Islet precursor cell (in vitro differentiated cells): ENCODE results near the gene SORCS2.

Experiments
- DNase-seq: peaks from one replicate; pipeline ENCODE4 v3.0.0-alpha.2; 2018

Gene SORCS2

DNA sequence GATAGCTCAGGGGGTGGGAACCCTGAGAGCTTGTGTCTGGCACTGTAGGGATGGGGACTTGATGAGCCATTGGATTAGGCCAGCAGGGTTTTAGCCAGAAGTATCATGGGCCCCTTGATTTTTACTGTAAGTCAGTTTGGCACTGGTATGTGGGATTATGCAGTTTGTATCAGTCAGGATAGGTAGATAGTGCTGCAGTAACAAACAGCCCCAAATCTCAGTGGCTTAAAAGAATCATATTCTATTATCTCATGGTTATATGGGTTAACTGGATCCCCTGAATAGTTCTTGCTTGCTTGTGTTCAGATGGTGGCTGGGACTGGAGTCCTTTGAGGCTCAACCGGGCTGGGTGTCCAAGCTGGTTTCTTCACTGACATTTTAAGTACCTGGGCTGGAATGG, 56.5 kb downstream of the SORCS2 start:
- no peak for DNase-seq

DNA sequence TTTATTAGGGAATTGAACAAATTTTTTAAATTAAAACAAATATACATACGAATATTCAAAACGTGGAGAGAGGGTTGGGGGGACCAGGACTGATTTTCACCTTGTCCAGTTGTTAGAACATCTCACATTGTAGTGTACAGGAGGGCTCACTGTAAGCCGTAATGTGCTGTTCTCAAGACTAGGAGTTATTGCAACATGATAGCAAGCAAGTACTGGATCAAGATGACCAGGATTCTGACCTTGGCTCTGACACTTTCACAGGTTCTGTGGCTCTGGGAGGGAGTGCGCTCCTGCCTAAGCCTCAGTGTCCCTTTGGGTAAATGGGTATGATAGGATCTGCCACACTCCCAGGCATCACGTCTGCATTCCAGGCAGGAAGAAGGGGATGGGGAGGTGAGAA, 59.0 kb downstream of the SORCS2 start:
- DNase-seq: no peak

DNA sequence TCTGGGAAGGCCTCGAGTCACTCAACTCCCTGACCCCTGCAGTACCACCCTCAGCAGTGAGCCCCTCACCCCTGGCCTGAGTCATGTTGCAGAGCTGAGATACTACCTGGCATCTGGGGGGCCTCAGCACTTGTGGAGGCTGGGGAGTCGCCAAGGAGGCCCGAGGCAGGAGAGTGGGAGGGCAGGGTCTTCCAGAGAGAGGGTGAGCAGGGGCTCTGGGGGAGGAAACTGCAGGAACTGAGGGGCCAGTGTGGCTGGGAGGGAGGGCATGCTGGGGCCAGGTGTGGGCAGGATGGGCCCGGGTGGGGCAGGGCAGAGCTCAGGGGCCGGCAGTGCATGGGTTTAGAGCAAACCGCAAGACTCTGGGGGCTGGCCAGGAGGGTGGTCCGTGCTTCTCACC, 59.7 kb downstream of the SORCS2 start:
- no peak for DNase-seq

DNA sequence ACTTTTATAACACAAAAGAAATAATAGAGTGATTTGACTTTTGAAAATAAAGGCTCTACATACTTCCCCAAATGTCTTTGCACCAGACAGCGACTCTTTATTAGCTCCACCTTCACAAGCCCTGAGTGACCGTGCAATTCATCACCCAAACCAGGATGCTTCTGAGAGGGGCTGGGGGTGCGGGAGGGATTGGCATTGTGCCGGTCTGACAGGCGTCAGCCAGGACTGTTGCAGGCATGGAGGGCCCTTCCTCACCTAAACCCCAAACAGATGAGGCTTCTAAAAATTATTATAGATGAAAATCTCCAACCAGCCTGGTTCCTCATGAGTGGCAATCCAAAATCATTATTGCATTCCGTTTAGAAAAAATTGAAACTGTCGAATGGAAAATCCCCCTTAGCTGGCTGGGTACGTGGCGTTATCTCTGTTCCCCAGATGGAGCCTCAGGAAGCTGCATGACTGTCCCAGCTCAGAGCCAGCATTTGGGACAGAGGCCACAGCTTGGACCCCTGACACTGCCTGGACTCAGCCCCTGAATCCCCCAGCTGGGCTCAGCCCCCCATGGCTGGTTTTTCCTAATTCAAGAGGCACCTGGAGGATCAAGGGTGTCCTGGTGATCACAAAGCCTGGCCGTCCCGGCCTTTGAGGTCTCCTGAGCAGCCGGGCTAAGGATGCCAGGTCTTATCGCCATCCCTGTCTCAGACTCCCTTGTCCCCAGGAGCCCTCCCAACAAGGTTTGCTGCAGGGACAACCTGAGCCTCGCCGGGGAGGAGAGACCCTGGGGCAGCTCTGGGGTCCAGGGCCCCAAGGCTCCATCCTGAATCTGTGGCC, 60.4 kb downstream of the SORCS2 start:
- DNase-seq: no peak

DNA sequence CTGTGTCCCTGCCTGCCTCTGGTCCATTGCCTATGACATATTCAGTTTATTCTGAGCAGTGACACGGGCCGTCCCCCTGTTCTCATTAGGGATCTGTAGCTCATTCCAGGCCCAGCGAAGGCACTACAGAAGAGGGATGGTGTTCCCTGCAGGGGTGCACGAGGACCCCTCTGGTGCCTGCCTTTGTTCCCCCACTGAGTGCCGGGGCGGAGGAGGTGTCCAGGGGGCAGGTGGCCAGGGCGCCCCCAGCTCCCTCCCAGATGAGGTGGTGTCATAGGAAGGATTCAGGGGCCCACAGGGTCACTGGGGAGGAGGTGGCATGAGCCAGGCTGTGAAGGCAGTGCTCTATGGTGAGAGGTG, 61.0 kb downstream of the SORCS2 start:
- DNase-seq: no peak

DNA sequence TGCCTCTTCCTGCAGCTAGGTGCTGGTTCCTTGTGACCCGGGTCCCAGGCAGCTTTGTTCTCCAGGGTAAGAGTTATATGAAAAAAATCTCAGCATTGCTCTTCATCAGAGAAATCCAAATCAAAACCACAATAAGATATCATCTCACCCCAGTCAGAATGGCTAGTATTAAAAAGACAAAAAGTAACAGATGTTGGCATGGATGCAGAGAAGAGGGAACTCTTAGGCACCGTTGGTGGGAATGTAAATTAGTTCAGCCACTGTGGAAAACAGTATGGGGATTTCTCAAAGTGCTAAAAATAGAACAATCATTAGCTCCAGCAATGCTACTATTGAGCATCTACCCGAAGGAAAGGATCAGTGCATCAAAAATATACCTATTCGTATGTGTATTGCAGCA, 61.5 kb downstream of the SORCS2 start:
- no peak for DNase-seq

DNA sequence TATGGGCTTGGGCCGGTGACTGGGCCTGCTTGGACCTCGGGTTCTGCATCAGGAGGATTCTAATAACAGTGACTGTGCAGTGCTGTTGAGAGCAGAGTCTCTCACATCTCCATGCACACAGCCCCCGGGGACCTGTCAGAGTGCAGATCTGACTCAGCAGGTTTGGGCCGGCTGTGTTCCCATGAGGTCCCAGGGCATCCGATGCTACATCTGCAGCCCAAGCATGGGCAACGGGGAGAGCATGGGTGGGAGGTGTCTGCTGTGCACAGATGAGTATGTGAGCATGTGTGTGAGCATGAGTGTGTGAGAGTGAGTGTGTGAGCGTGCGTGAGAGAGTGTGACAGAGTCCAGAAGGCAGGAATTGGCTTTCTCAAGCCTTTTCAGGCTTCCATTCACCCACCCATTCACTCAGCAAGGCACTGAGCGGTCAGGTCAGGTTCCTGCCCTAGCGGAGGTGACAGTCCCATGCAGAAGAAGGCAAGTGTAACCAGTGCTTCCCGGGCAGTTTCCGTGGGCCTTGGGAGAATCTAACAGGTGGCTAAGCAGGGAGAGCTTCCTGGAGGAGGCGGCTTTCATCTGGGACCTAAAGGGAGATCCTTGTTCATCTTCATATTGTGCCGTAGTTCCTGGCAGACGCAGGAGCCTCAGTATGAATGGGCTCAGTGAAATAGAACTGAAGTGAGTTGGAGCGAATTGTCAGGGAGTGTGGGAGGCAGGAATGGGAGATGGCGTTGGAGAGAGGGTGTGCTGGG, 62.6 kb downstream of the SORCS2 start:
- DNase-seq: no peak

DNA sequence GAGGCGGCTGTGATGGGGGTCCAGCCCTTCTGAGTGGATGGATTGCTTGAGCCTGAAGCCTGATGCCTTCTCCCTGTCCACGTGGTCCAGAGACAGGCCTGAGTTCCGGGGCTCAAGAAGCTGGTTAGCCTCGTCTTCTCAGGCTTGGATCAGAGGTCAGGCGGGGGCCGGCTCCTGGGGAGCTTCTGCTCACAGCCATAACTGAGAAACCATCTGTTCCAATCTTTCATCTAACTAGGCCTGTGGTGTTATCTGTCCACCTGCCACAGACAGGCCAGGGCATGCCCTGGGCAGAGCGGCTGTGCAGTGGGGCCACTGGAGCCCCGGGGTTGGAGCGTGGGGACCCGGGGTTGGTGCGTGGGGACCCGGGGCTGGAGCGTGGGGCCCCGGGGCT, 63.1 kb downstream of the SORCS2 start:
- no peak for DNase-seq

DNA sequence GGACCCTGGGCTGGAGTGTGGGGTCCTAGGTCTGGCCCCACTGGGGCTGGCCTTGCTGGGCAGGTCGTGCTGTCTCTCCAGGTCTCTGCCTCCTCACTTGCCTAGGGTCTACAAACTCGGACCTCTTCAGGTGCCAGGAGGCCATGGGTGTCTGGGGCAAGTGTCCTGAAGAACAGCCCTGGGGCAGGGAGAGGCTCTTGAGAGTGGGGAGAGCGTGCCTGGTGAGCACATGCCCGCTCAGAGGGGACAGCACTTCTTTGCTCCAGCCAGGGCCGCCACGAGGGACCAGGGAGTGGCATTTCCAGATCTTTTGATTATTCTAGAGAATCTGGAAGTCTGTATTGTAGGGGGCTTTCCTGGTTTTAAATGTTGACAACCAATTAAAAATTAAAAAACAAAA, 63.7 kb downstream of the SORCS2 start:
- DNase-seq: no peak

DNA sequence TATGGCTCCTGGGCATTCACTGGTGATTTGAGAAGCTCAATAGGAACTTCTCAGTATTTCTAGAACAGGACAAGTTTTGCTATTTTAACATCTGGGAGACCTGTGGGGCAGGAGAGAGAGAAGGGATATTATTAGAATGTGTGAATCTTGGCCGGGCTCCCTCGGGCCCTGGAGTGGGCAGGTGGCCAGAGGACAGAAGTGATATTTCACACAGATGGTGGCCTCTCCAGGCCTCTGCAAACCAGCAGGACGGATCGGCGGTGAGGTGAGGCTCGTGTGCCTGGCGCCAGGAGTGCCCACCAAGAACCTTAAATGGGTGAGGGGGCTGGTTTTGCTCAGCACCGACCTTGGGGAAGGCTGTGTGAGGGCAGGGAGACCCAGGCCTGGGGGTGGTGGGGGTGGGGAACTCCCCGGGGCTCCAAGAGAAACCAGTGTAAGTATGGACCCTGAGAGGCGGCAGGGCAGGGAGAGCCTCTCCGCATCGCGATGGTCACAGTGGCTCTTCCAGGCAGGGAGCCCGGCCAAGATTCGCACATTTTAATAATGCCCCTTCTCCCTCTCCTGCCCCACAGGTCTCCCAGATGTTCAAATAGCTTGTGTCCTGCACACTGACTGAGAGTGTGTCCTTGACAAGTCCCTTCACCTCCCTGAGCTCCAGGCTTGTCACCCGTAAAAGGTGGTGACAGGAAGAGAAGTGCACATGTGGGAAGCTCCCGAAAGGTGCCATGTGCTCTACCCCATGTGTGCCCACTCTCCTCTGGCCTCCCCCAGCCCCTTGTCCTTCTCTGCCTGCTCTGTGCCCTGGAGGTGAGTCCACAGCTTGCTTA, 64.9 kb downstream of the SORCS2 start:
- DNase-seq: no peak

DNA sequence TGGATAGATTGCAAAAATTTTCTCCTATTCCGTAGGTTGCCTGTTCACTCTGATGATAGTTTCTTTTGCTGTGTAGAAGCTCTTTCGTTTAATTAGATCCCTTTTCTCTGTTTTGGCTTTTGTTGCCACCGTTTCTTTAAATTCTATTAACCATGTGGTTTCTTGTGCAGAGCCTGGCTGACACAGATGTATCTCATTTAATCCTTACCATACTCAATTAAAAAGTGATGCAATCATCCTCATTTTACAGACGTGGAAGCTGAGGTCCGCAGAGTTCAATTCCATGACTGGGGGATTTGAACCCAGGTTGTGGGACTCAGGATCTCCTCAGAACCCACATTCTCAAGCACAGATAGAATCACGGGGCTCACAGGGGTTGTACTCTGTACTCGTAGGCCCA, 66.7 kb downstream of the SORCS2 start:
- DNase-seq: no peak

DNA sequence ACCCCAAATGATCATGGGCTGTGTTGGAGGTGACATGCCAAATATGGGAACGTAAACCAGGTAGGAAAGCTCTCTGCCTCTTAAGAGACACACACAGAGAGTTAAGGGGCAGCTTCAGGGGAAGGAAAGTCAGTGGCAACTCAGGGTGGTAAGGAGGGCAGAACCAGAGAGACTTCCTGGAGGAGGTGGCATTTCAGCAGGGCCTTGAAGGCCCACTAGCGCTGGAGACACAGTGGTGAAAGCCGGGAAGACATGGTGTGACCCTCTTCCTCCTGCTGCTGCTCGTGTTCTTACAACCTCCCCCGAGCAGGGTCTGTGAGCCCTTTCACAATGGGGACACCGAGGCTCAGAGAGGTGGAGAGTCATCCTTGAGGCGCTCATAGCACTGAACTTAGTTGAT, 68.2 kb downstream of the SORCS2 start:
- DNase-seq: no peak

DNA sequence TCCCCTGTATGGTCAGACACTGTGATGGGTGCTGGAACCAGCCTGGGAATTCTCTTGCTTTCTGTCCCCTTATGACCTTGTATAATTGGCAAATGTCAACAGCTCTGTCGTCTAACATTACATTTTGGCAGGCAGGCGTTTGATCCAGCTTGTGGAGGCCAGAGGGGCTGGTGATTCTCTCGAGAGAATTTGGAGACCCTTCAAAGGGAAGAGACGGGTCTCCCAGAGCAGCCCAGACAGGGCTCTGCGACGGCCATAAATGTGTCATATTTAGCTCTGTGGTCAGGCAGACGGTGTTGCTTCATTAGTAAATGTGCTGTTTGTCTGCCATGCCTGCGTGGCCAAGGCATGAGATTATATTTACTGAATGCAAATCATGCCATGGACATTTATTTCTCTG, 68.7 kb downstream of the SORCS2 start:
- DNase-seq: no peak

DNA sequence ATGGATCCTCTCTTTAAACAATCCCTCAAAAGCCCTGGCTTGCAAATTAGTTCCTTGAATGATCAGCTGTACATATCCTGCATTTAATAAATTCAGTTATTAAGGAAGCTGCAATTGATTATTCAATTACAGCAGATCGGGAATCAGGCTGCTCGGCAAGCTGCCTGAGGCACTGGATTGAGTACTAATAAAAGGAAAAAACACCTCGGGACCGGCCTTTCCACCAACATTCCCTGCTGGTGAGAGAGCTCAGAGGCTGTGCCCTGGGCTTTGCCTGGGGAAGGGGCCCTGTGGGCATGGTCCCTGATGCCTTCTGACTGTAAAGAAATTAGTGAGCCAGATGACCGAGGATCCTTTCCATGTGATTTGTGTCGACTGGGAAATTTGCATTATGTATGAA, 69.2 kb downstream of the SORCS2 start:
- no peak for DNase-seq

DNA sequence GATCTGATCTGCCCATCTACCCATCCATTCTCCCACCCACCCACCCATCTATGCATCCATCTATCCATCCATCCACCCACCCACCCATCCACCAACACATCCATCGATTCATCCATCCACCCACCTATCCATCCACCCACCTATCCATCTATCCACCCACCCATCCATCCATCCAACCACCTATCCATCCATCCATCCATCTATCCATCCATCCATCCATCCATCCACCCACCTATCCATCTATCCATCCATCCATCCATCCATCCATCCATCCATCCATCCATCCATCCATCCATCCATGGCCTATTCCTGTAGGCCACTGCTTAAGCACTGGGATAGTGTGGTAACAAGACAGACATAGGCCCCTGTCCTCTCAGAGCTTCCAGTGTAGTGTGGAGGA, 69.8 kb downstream of the SORCS2 start:
- no peak for DNase-seq

DNA sequence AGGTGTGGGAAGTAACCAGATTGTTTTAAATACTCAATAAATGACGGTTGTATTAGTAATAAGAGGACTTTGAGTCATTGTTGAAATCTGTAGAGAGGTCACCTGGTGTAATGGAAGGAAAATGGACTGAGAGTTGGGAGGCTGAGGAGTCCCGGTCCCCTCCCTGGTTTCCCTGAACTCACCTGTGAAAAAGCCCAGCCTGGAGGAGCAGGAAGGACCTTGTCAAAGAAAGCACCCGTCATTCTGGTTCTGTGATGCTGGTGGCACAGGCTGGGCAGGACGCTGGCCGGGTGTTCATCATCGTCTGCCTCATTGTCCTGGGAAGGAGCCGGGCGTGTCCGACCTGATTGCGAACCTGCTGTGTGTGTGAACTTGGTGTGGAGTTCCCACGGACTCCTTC, 70.8 kb downstream of the SORCS2 start:
- no peak for DNase-seq

DNA sequence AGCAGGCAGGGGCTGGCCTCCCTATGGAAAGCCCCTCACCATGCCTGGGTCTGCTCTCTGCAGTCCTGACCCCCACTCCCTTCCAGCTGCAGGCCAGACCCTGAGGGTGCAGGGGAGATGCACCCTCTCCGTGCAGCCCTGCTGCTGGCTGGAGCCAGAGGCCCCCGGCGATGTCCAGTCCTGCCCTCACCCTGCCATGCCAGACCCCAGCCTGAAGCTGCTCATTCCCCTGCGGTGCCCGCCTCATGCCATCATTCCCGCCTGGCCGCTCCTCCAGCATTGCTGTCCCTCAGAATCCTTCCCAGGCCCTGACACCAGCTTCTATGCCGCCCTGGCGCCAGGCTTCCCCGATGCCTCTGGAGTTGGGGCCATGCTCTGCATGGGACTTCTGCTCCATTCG, 72.4 kb downstream of the SORCS2 start:
- no peak for DNase-seq

DNA sequence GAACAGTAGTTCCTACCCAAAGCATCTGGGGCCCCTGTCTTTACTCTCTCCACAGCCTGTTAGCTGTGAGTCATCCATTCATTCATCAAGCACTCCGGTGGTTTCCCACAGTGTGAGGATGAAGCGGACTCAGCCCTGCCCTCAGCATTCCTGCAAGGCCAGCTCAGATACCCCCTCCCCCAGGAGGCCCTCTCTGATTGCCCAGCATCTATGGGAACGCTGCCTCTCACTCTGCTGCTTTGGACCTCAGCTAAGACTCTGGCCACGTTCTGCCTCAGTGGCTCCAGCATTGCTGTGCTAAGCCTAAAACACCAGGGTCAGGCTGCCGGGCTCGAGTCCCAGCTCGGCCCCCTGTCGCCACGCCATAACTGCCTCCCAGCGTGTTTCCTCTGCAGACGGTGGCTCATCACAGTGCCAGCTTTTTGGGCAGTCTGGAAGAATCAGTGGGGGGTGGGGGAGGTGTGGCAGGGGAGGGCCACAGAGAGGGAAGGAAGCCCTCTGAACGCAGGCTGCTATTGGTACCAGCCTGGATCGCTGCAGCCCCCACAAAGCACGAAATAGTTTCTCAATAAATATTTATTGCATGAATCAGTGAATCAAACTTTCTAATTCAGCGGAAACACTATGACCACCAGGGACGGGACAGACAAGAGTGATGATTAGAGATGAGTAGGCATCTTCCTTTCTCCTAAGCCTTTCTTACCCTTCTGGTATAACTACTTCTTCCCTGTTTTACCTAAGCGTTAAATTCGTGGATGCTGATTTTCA, 74.4 kb downstream of the SORCS2 start:
- DNase-seq: peak; percentile 95

DNA sequence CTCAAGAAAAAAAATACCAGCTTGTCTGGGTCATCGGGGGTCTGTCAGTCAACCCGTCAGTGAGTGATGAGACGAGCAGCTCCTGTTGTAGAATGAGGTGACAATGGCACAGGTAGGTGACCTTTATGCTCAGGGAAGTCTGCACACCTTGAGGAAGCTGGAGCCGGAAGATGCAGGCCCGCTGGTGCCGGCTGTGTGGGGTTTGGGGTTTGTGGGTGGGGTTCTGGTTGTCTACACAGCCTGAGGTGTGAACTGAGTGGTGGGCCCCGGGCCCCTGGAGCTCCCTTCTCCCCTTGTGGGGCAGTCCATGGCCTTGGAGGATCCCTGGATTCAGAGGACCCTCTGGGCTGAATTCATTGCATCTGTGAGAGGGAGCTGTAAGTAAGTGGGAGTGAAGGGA, 75.5 kb downstream of the SORCS2 start:
- no peak for DNase-seq

DNA sequence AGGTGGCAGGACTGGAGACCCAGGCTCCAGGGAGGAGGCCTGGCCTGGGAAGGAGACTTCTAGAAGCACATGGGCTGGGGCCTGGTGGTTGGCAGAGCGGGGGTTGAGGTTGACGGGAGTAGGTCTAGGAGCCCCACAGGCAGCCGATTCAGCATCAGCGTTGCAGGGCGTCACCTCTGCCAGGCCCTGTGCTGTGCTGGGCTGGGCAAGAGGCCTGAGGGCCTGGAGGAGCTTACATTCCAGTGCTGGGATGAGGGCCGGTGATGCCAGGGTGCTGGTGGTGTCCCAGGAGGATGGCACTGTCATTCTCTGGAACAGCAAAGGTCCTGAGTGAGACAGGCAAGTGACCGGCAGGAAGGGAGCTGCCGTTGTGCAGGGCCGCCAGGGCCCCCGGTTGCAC, 76.6 kb downstream of the SORCS2 start:
- no peak for DNase-seq

DNA sequence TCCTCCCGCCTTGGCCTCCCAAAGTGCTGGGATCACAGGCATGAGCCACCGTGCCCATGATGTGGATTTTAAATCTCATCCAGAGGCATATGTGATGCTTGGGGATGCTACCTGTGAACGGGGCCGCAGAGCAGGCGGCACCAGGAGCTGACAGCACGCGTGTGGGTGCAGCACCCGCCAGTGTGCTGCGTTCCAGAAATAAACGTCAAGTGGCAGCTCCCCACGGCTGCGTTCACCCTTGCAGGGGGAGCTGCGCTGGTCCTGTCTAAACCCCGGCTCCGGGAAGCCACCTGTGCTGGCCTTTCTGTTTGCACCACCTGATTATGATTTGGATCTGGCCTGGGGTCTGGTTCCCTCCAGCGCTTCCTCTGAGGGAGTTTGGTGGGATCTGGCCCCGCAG, 77.8 kb downstream of the SORCS2 start:
- DNase-seq: no peak

DNA sequence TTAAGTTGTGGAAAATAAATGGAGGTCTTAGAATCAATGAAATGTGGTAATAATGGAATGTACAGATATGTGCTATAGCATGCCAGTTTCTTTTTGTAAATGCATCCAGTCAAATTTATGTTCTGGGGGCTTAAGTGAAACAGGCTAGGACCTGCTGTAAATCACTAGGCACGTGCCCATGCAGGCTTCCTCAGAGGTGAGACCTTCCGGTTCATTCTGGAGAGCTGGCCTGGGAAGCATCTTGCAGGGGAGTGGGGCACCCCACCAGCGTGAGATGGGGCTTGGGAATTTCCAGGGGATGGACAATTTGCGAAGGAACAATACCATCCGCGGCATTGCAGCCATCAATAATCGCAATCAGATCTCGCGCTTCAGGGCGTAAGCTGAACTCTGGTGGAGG, 80.1 kb downstream of the SORCS2 start:
- no peak for DNase-seq

DNA sequence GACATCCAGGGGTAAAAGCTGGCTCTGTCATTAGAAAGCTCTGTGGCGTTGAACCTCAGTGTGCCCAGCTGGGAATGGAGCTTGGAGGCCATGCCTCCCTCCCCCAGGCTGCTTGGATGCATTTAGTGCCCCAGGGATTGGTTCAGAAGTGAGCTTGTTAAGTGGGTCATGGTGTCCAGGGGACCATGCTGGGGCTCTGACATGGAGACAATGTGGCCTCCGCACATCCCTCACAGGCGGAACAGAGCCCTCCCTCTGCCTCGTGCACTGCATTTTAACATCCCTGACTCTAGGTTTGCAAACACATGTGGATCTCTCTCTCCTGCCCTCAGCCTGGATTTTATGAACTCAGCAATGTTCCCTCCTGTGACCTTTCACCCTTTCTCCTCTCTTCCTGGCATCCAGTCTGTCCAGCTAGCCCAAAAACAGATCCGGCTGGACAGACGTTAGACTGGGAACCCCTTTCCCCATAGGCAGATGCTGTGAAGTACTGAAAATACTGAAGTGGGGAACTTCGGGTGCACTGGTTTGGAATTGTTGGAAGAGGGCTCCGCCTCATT, 81.5 kb downstream of the SORCS2 start:
- DNase-seq: no peak
